Panc1 (cell line): ENCODE measurements around the gene ALS2CL. TPM values are rescaled to one million over a fixed set of nuclear protein-coding genes. Genes with fewer than 3 reads are reported as not detected.

ENCODE experiments used
- ATAC-seq: fragments of 200-7000 bp; cut with Tn5 transposase; 2 replicates; pipeline ENCODE4 v1.9.1; 2020; ENCODE audit warnings: mild to moderate bottlenecking, moderate library complexity
- BruUV-seq: library from RNA; stranded (reverse); fragments of 400-500 nt; replicated peaks from 2 replicates; lab custom pipeline; 2021; lab: Mats Ljungman, UMichigan
- CTCF ChIA-PET: fragments of 300-600 bp; sonication (Branson Sonifier 250); formaldehyde crosslinking; loops from one replicate; lab custom pipeline; 2022; ENCODE audit warnings: antibody characterized with exemption; lab: Charles Lee
- POLR2A ChIA-PET: fragments of 300-600 bp; sonication (Branson Sonifier 250); formaldehyde crosslinking; loops from one replicate; lab custom pipeline; 2022; ENCODE audit warnings: antibody characterized with exemption; lab: Charles Lee
- DNase-seq: peaks from one replicate; pipeline ENCODE4 v3.0.0-alpha.2; 2010; ENCODE audit warnings: low read depth, low spot score
- H3K27ac ChIP-seq: 2 replicates; pipeline ENCODE4 v1.5.1; 2011; ENCODE audit warnings: mild to moderate bottlenecking, low read length, inconsistent platforms
- H3K27me3 ChIP-seq: fragments of 200-500 bp; sonication (Bioruptor generic); 2 replicates; pipeline ENCODE4 v1.6.0; 2014; ENCODE audit warnings: low read length, inconsistent platforms; ENCODE audit not compliant: control insufficient read depth, insufficient read depth
- H3K36me3 ChIP-seq: fragments of 200-500 bp; sonication (Bioruptor generic); 2 replicates; pipeline ENCODE4 v1.5.1; 2014; ENCODE audit warnings: inconsistent platforms, mild to moderate bottlenecking, low read length, moderate library complexity; ENCODE audit not compliant: control insufficient read depth, insufficient read depth
- H3K4me1 ChIP-seq: 2 replicates; pipeline ENCODE4 v1.5.1; 2011; ENCODE audit warnings: inconsistent platforms, mild to moderate bottlenecking, low read length, moderate library complexity; ENCODE audit not compliant: control insufficient read depth, insufficient read depth
- H3K4me3 ChIP-seq, 2 experiments: 2 replicates each; pipeline ENCODE4 v1.5.1; 2011 to 2012; ENCODE audit warnings: low read depth in 2 of 2, low read length in 2 of 2, mild to moderate bottlenecking in 2 of 2, inconsistent platforms in 1 of 2, moderate library complexity in 1 of 2
- H3K9me3 ChIP-seq: fragments of 200-500 bp; sonication (Bioruptor generic); 2 replicates; pipeline ENCODE4 v1.5.1; 2014; ENCODE audit warnings: low read depth, mild to moderate bottlenecking, inconsistent platforms, low read length, moderate library complexity; ENCODE audit not compliant: control insufficient read depth, insufficient read depth
- POLR2AphosphoS5 ChIP-seq: IDR thresholded peaks from 2 replicates; pipeline ENCODE4 v1.6.1; 2012; ENCODE audit warnings: mild to moderate bottlenecking, low read depth, low read length, moderate library complexity
- SIN3A ChIP-seq: IDR thresholded peaks from 2 replicates; pipeline ENCODE4 v1.6.1; 2012; ENCODE audit warnings: low read depth, mild to moderate bottlenecking, low read length, moderate library complexity, borderline replicate concordance; ENCODE audit not compliant: insufficient read depth
- TCF7L2 ChIP-seq: IDR thresholded peaks from 2 replicates; pipeline ENCODE4 v1.6.1; 2011; ENCODE audit warnings: mild to moderate bottlenecking, low read depth, low read length, inconsistent platforms
- in situ Hi-C: cut with HindIII; loops from 2 replicates; pipeline ENCODE4 v1.10.0; 2016; ENCODE audit warnings: low sequenced_read_pairs, low pct_unique_long_range_greater_than_20kb
- intact Hi-C: fragments of 100-400 bp; cut with micrococcal nuclease; formaldehyde crosslinking; loops from one replicate; pipeline ENCODE4 v1.10.0; 2022; ENCODE audit not compliant: unreplicated experiment
- total RNA-seq: library from RNA; stranded (reverse); gene quantifications from one replicate; pipeline ENCODE4 v1.2.1, GENCODE V29; 2021; ENCODE audit not compliant: unreplicated experiment
- TF ChIP-seq, protein P1 (sequence below): fragments of 450-650 bp; IDR thresholded peaks from 2 replicates; pipeline ENCODE4 v1.5.1; 2017; ENCODE audit warnings: mild to moderate bottlenecking
- TF ChIP-seq, protein P2 (sequence below), 2 experiments: IDR thresholded peaks; 2 replicates each; pipeline ENCODE4 v1.6.1; 2011 to 2012; ENCODE audit warnings: low read depth in 2 of 2, control low read depth in 1 of 2, low read length in 1 of 2, mild to moderate bottlenecking in 1 of 2, moderate library complexity in 1 of 2; ENCODE audit not compliant: insufficient read depth in 1 of 2

ALS2CL gene
- total RNA-seq, 1 experiment from 2014 or later, result 2.7 TPM

DNA sequence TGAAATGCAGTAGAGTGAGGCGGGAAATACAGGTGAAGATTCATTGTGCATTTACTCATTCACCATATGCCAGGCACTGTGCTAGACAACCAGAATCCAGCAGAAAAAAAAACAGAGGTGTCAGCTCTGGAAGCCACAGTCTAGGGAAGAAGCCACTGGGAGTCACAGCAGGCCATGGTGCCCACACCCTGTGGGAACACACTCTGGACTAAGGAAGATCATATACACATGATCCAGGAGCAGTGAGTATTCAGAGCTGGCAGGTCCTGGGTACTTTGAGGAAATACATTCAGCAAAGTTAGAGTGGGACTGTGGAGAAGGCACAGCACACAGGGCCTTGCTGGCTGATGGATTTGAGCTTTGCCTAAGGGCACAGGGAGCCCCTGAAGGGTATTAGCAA is 66.4 kb downstream of the ALS2CL start:
- BruUV-seq, result no TSS peak
- intact Hi-C loops (no loop called here), in situ Hi-C loops (no loop called here)
- Histone ChIP-seq H3K4me3 (no peak overlapping the region), H3K9me3 (no peaks in the 10 kb centered on the region), H3K36me3 (no peaks in the 10 kb centered on the region), H3K27ac (no peak overlapping the region), H3K27me3 (peaks cover 9% of the 10 kb centered on the region), H3K4me1 (no peaks in the 10 kb centered on the region)
- DNase-seq, result no peak
- TF ChIP-seq, protein P1, sequence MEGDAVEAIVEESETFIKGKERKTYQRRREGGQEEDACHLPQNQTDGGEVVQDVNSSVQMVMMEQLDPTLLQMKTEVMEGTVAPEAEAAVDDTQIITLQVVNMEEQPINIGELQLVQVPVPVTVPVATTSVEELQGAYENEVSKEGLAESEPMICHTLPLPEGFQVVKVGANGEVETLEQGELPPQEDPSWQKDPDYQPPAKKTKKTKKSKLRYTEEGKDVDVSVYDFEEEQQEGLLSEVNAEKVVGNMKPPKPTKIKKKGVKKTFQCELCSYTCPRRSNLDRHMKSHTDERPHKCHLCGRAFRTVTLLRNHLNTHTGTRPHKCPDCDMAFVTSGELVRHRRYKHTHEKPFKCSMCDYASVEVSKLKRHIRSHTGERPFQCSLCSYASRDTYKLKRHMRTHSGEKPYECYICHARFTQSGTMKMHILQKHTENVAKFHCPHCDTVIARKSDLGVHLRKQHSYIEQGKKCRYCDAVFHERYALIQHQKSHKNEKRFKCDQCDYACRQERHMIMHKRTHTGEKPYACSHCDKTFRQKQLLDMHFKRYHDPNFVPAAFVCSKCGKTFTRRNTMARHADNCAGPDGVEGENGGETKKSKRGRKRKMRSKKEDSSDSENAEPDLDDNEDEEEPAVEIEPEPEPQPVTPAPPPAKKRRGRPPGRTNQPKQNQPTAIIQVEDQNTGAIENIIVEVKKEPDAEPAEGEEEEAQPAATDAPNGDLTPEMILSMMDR, result no peak
- TF ChIP-seq POLR2AphosphoS5 (no peak), SIN3A (no peak)
- TF ChIP-seq, protein P2, sequence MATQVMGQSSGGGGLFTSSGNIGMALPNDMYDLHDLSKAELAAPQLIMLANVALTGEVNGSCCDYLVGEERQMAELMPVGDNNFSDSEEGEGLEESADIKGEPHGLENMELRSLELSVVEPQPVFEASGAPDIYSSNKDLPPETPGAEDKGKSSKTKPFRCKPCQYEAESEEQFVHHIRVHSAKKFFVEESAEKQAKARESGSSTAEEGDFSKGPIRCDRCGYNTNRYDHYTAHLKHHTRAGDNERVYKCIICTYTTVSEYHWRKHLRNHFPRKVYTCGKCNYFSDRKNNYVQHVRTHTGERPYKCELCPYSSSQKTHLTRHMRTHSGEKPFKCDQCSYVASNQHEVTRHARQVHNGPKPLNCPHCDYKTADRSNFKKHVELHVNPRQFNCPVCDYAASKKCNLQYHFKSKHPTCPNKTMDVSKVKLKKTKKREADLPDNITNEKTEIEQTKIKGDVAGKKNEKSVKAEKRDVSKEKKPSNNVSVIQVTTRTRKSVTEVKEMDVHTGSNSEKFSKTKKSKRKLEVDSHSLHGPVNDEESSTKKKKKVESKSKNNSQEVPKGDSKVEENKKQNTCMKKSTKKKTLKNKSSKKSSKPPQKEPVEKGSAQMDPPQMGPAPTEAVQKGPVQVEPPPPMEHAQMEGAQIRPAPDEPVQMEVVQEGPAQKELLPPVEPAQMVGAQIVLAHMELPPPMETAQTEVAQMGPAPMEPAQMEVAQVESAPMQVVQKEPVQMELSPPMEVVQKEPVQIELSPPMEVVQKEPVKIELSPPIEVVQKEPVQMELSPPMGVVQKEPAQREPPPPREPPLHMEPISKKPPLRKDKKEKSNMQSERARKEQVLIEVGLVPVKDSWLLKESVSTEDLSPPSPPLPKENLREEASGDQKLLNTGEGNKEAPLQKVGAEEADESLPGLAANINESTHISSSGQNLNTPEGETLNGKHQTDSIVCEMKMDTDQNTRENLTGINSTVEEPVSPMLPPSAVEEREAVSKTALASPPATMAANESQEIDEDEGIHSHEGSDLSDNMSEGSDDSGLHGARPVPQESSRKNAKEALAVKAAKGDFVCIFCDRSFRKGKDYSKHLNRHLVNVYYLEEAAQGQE (IDR thresholded peaks at IDR 0.05; ENCODE audit: insufficient read depth in 1 of 2, low read depth in 2 of 2, low read length in 1 of 2), result no peak
- no peak for ATAC-seq
- CTCF ChIA-PET, result no interaction called here
- POLR2A ChIA-PET, result no interaction called here

DNA sequence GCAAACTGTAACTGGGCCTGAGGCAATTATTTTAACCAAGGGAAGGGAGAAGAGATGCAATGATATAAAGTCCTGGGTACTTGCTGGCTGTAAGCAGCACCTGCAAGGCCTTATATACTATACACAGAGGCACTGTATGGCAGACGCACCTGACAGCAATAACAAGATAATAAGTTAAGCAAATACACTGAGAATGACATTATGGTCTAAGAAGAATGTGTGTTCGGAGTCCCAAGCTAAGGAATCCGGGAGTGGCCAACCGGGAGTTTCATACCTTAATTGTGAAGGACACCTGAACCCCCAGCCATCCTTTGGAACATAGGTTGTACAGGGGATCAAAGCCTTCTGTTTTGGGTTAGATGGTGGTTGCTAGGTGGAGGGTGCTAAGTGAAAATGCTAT is 67.4 kb downstream of the ALS2CL start:
- H3K9me3 ChIP-seq, result no peaks in the 10 kb centered on the region
- H3K27ac ChIP-seq, result no peak overlapping the region
- no peaks in the 10 kb centered on the region for H3K36me3 ChIP-seq
- ATAC-seq (no peak), DNase-seq (no peak)
- no peak overlapping the region for H3K4me3 ChIP-seq
- no peaks in the 10 kb centered on the region for H3K4me1 ChIP-seq
- in situ Hi-C loops (no loop called here), intact Hi-C loops (no loop called here)
- BruUV-seq, result no TSS peak
- CTCF ChIA-PET, result no interaction called here
- POLR2A ChIA-PET, result no interaction called here
- peaks cover 9% of the 10 kb centered on the region for H3K27me3 ChIP-seq
- TF ChIP-seq, protein P2 (IDR thresholded peaks at IDR 0.05; ENCODE audit: insufficient read depth in 1 of 2, low read depth in 2 of 2, low read length in 1 of 2), result no peak
- no peak for TF ChIP-seq TCF7L2
- TF ChIP-seq, protein P1, result no peak
- TF ChIP-seq POLR2AphosphoS5, result no peak
- TF ChIP-seq SIN3A, result no peak
